H1 (cell line): Measurements from ENCODE around the gene LDAH. TPM values are rescaled to one million over a fixed set of nuclear protein-coding genes. Genes with fewer than 3 reads are reported as not detected.
A peak's percentile ranks its signal among the peaks of the same experiment; 100 is the strongest.

Source experiments
- CTCF ChIA-PET: fragments of 300-600 bp; sonication (Branson Sonifier 250); formaldehyde crosslinking; loops from one replicate; lab custom pipeline; 2021; ENCODE audit not compliant: partially characterized antibody; lab: Charles Lee
- POLR2A ChIA-PET: fragments of 300-600 bp; sonication (Branson Sonifier 250); formaldehyde crosslinking; loops from one replicate; lab custom pipeline; 2021; ENCODE audit warnings: inconsistent platforms; ENCODE audit not compliant: partially characterized antibody; lab: Charles Lee
- DNase-seq, 2 experiments: peaks; one replicate each; pipeline versions ENCODE4 v3.0.0 to v3.0.0-alpha.2; 2010 to 2022; ENCODE audit warnings: low spot score in 2 of 2, low read depth in 1 of 2, mixed read lengths in 1 of 2
- FAIRE-seq: peaks from 2 replicates; lab custom pipeline; 2011; peaks lifted over from hg19 to GRCh38; lab: Jason Lieb, UNC
- H2AFZ ChIP-seq: 2 replicates; pipeline ENCODE4 v1.8.1; 2012; ENCODE audit warnings: low read length, inconsistent platforms
- H2AK5ac ChIP-seq: 2 replicates; pipeline ENCODE4 v1.6.1; 2013; ENCODE audit warnings: low read depth, low read length
- H2BK120ac ChIP-seq: replicated peaks from 2 replicates; pipeline ENCODE3; 2013; ENCODE audit warnings: low read depth, low read length, inconsistent platforms
- H2BK12ac ChIP-seq: 2 replicates; pipeline ENCODE4 v1.6.1; 2013; ENCODE audit warnings: low read depth, low read length
- H2BK15ac ChIP-seq: 2 replicates; pipeline ENCODE4 v1.6.1; 2013; ENCODE audit warnings: low read length
- H2BK20ac ChIP-seq: 2 replicates; pipeline ENCODE4 v1.6.1; 2013; ENCODE audit warnings: low read length
- H2BK5ac ChIP-seq: 2 replicates; pipeline ENCODE4 v1.6.1; 2013; ENCODE audit warnings: low read depth, low read length
- H3K14ac ChIP-seq: 2 replicates; pipeline ENCODE4 v1.6.1; 2013; ENCODE audit warnings: inconsistent platforms; ENCODE audit not compliant: insufficient read length
- H3K18ac ChIP-seq: 2 replicates; pipeline ENCODE4 v1.6.1; 2013; ENCODE audit warnings: low read length; ENCODE audit errors: extremely low read depth
- H3K23ac ChIP-seq: 2 replicates; pipeline ENCODE4 v1.6.1; 2013; ENCODE audit warnings: inconsistent platforms; ENCODE audit not compliant: insufficient read length
- H3K23me2 ChIP-seq: 2 replicates; pipeline ENCODE4 v1.6.1; 2013; ENCODE audit warnings: low read depth, low read length
- H3K27ac ChIP-seq: 2 replicates; pipeline ENCODE4 v1.6.1; 2011; ENCODE audit warnings: low read depth, low read length, inconsistent platforms
- H3K27me3 ChIP-seq, 4 experiments: replicated peaks in 1 of 4; 1 replicate in 1 of 4; 2 replicates in 3 of 4; pipeline versions ENCODE4 v1.6.1 to v1.8.1; 2011 to 2013; ENCODE audit warnings: low read length in 3 of 4, mild to moderate bottlenecking in 3 of 4, inconsistent platforms in 2 of 4, mixed read lengths in 2 of 4, moderate library complexity in 1 of 4; ENCODE audit not compliant: control insufficient read depth in 3 of 4, insufficient read depth in 3 of 4; ENCODE audit errors: extremely low read depth in 1 of 4
- H3K36me3 ChIP-seq, 4 experiments: 2 replicates each; pipeline versions ENCODE4 v1.6.1 to v1.8.1; 2011 to 2013; ENCODE audit warnings: mild to moderate bottlenecking in 4 of 4, low read length in 3 of 4, moderate library complexity in 2 of 4, control low read depth in 1 of 4, inconsistent platforms in 1 of 4; ENCODE audit not compliant: insufficient read depth in 4 of 4, control insufficient read depth in 2 of 4
- H3K4ac ChIP-seq: replicated peaks from 2 replicates; pipeline ENCODE3; 2013; ENCODE audit warnings: low read length, low read depth, mixed read lengths, inconsistent platforms; ENCODE audit not compliant: insufficient read length
- H3K4me1 ChIP-seq, 4 experiments: replicated peaks in 1 of 4; 1 replicate in 1 of 4; 2 replicates in 3 of 4; pipeline versions ENCODE4 v1.6.1 to v1.8.1; 2011 to 2013; ENCODE audit warnings: low read length in 3 of 4, inconsistent platforms in 2 of 4, mixed read lengths in 1 of 4; ENCODE audit not compliant: insufficient read depth in 4 of 4, control insufficient read depth in 3 of 4
- H3K4me2 ChIP-seq, 2 experiments: 2 replicates each; pipeline versions ENCODE4 v1.6.1 to v1.8.1; 2011 to 2013; ENCODE audit warnings: low read depth in 2 of 2, low read length in 2 of 2, control low read depth in 1 of 2, inconsistent platforms in 1 of 2, mild to moderate bottlenecking in 1 of 2; ENCODE audit not compliant: insufficient read depth in 1 of 2
- H3K4me3 ChIP-seq, 4 experiments: fragments of 200-600, 300-600 bp in 1 of 4; sonication (generic), shearing (Covaris generic), sonication (Bioruptor Twin) in 1 of 4; 2 replicates each; pipeline versions ENCODE4 v1.5.1 to v1.8.1; 2011 to 2016; ENCODE audit warnings: low read length in 4 of 4, low read depth in 3 of 4, control low read depth in 2 of 4, inconsistent platforms in 2 of 4, mild to moderate bottlenecking in 2 of 4, mixed read lengths in 1 of 4, moderate library complexity in 1 of 4; ENCODE audit not compliant: insufficient read depth in 2 of 4; ENCODE audit errors: extremely low read depth in 1 of 4
- H3K56ac ChIP-seq: replicated peaks from 2 replicates; pipeline ENCODE3; 2013; ENCODE audit warnings: low read depth, mild to moderate bottlenecking, mixed read lengths, low read length, inconsistent platforms; ENCODE audit not compliant: insufficient read length
- H3K79me1 ChIP-seq: 2 replicates; pipeline ENCODE4 v1.6.1; 2013; ENCODE audit warnings: low read depth, low read length, control low read depth
- H3K79me2 ChIP-seq, 2 experiments: 2 replicates each; pipeline versions ENCODE4 v1.6.1 to v1.8.1; 2012 to 2013; ENCODE audit warnings: low read length in 2 of 2, mild to moderate bottlenecking in 2 of 2, inconsistent platforms in 1 of 2; ENCODE audit not compliant: insufficient read depth in 2 of 2, control insufficient read depth in 1 of 2
- H3K9ac ChIP-seq, 4 experiments: replicated peaks in 1 of 4; 1 replicate in 1 of 4; 2 replicates in 3 of 4; pipeline versions ENCODE4 v1.6.1 to v1.8.1; 2011 to 2013; ENCODE audit warnings: low read depth in 3 of 4, low read length in 3 of 4, control low read depth in 2 of 4, mild to moderate bottlenecking in 2 of 4, moderate library complexity in 2 of 4, inconsistent platforms in 1 of 4; ENCODE audit errors: extremely low read depth in 1 of 4
- H3K9me3 ChIP-seq, 2 experiments: 2 replicates each; pipeline versions ENCODE4 v1.6.1 to v1.8.1; 2012 to 2013; ENCODE audit warnings: mild to moderate bottlenecking in 2 of 2, moderate library complexity in 2 of 2, control low read depth in 1 of 2, inconsistent platforms in 1 of 2, low read depth in 1 of 2, low read length in 1 of 2, mixed read lengths in 1 of 2; ENCODE audit not compliant: insufficient read depth in 2 of 2
- H4K20me1 ChIP-seq, 2 experiments: replicated peaks in 1 of 2; 2 replicates each; pipeline versions ENCODE3 to v1.8.1; 2011 to 2013; ENCODE audit warnings: inconsistent platforms in 2 of 2, low read length in 2 of 2, mild to moderate bottlenecking in 1 of 2; ENCODE audit not compliant: insufficient read depth in 2 of 2, control insufficient read depth in 1 of 2
- H4K5ac ChIP-seq: 2 replicates; pipeline ENCODE4 v1.6.1; 2013; ENCODE audit warnings: low read length, low read depth, mixed read lengths, inconsistent platforms; ENCODE audit not compliant: insufficient read length
- H4K8ac ChIP-seq: 2 replicates; pipeline ENCODE4 v1.8.0; 2013; ENCODE audit warnings: mild to moderate bottlenecking, moderate library complexity, low read length, inconsistent platforms; ENCODE audit not compliant: insufficient read depth; ENCODE audit errors: extremely low read depth
- H4K91ac ChIP-seq: replicated peaks from 2 replicates; pipeline ENCODE3; 2013; ENCODE audit warnings: low read length, mixed read lengths, inconsistent platforms; ENCODE audit not compliant: insufficient read length
- ASH2L ChIP-seq: fragments of 200-600, 300-600 bp; sonication (generic); IDR thresholded peaks from one replicate; pipeline ENCODE4 v1.7.1; 2017; ENCODE audit warnings: low read length
- CEBPB ChIP-seq: IDR thresholded peaks from 2 replicates; pipeline ENCODE4 v1.6.1; 2012; ENCODE audit warnings: low read depth, low read length
- CHD1 ChIP-seq: IDR thresholded peaks from 2 replicates; pipeline ENCODE4 v1.6.1; 2012; ENCODE audit warnings: low read depth, low read length, improper control_type of control experiment
- CTBP2 ChIP-seq: IDR thresholded peaks from 2 replicates; pipeline ENCODE4 v1.7.0; 2011; ENCODE audit warnings: borderline replicate concordance, mild to moderate bottlenecking, moderate library complexity, mixed read lengths, low read length; ENCODE audit not compliant: insufficient read depth, insufficient read length
- E2F6 ChIP-seq: IDR thresholded peaks from 2 replicates; pipeline ENCODE4 v1.6.1; 2012; ENCODE audit warnings: inconsistent platforms
- FOSL1 ChIP-seq: IDR thresholded peaks from 2 replicates; pipeline ENCODE4 v1.6.1; 2011; ENCODE audit warnings: mild to moderate bottlenecking, low read depth, low read length, moderate library complexity; ENCODE audit not compliant: insufficient read depth
- GABPA ChIP-seq: IDR thresholded peaks from 2 replicates; pipeline ENCODE4 v1.6.1; 2011; ENCODE audit warnings: mild to moderate bottlenecking, low read length, moderate library complexity, borderline replicate concordance; ENCODE audit not compliant: insufficient read depth
- KDM4A ChIP-seq: IDR thresholded peaks from one replicate; pipeline ENCODE4 v1.7.1; 2012; ENCODE audit warnings: low read depth, mild to moderate bottlenecking, moderate library complexity, low read length, inconsistent platforms; ENCODE audit not compliant: severe bottlenecking
- MAX ChIP-seq: IDR thresholded peaks from 2 replicates; pipeline ENCODE4 v1.6.1; 2012; ENCODE audit warnings: inconsistent platforms
- PHF8 ChIP-seq: fragments of 200-600 bp; sonication (generic); conservative IDR thresholded peaks from 2 replicates; pipeline ENCODE4 v1.7.1; 2012; ENCODE audit warnings: low read depth, mild to moderate bottlenecking, inconsistent platforms, low read length, moderate library complexity
- POLR2AphosphoS5 ChIP-seq: IDR thresholded peaks from 2 replicates; pipeline ENCODE4 v1.6.1; 2011; ENCODE audit warnings: low read depth, low read length
- WGBS, 2 experiments: shearing (Covaris generic) in 1 of 2; methylation state at CpG; one replicate each; pipeline versions ENCODE4 v1.1.6 to v1.1.7; 2013 to 2015; ENCODE audit warnings: low lambda C conversion rate in 2 of 2, mixed read lengths in 2 of 2, inconsistent platforms in 1 of 2, low coverage in 1 of 2, missing lambda C conversion rate in 1 of 2; ENCODE audit not compliant: insufficient replicate concordance in 2 of 2, insufficient coverage in 1 of 2, insufficient read length in 1 of 2; ENCODE audit errors: extremely low coverage in 1 of 2, missing lambda C conversion rate in 1 of 2; 5-methylcytosine and 5-hydroxymethylcytosine counted together
- polyA plus RNA-seq, 7 experiments: library from polyadenylated mRNA; depleted of rRNA in 3 of 7; stranded (reverse) in 5 of 7; unstranded in 2 of 7; fragments of >200 nt in 5 of 7; fragments of 200-250 nt in 2 of 7; gene quantifications; 1 replicate in 5 of 7; 2 replicates in 1 of 7; 4 replicates in 1 of 7; pipeline versions ENCODE4 v1.2.1 to v1.2.3, GENCODE V29; 2011 to 2013; ENCODE audit warnings: missing spikeins in 2 of 7, mixed read lengths in 2 of 7
- total RNA-seq: library from RNA; stranded (reverse); fragmentation: NEBNext Ultra II Directional; extraction: Animal tissue kit (Norgen Biotek cat#: 25700); gene quantifications from 2 replicates; pipeline ENCODE4 v1.2.1, GENCODE V29; 2021

Gene LDAH
- total and polyA plus RNA-seq, 2 of the 8 experiments (the other 6 are each of a cell fraction or from before 2014, with no cell fraction given), result 10.9 to 26.3 TPM

- Histone ChIP-seq H3K4ac (no peak overlapping the region), H3K4me3 (no peak overlapping the region), H3K18ac (no peak overlapping the region), H3K27ac (no peak overlapping the region), H2BK12ac (no peak overlapping the region), H3K23me2 (no peaks in the 10 kb centered on the region), H2BK15ac (no peak overlapping the region), H3K4me1 (peaks cover 0 to 2% (median 2%) of the 10 kb centered on the region in 4 experiments; a peak in 3 of 7 replicates), H2BK120ac (no peak overlapping the region), H4K8ac (peak overlapping the region; percentile 68), H2AK5ac (no peak overlapping the region), H2BK5ac (no peak overlapping the region), H4K5ac (no peak overlapping the region), H3K27me3 (no peaks in the 10 kb centered on the region), H3K56ac (no peak overlapping the region), H3K4me2 (no peak overlapping the region), H3K36me3 (no peaks in the 10 kb centered on the region), H4K20me1 (peaks cover 0 to 1% of the 10 kb centered on the region in 2 experiments), H3K9ac (no peak overlapping the region), H4K91ac (no peak overlapping the region), H3K23ac (no peak overlapping the region), H2AFZ (no peak overlapping the region), H3K14ac (no peak overlapping the region), H3K9me3 (no peaks in the 10 kb centered on the region), H2BK20ac (no peak overlapping the region), H3K79me2 (no peaks in the 10 kb centered on the region), H3K79me1 (no peaks in the 10 kb centered on the region; the same call in 1 of the 2 replicates)
- 92% methylated on average over 15 of the region's 15 CpGs; no CpG with 5 or more reads in 1 of the 2 experiments for WGBS, 2 experiments
- no peak for FAIRE-seq
- no peak for DNase-seq
- ChIA-PET POLR2A (no interaction called here), CTCF (interaction anchor here (1.1 to 7.2 kb wide), 6 partner anchors 10 to 116 kb away, joined by 3 to 29 read pairs (median 7); partner anchors contain the start of gene HS1BP3)
- TF ChIP-seq MAX (no peak), E2F6 (no peak), PHF8 (no peak), CHD1 (no peak), CTBP2 (no peak), KDM4A (no peak), ASH2L (no peak), POLR2AphosphoS5 (no peak), CEBPB (no peak), GABPA (no peak), FOSL1 (no peak)
Measured at GRCh38 chr2:20766798-20767644, 55.9 kb downstream of the LDAH start.
